ENCODE data around the gene ZC3H8.
"Not testable (repeated sequence)": the region's sequence is repeated elsewhere in the genome, so short reads cannot be mapped to it uniquely, and the experiment has no call there.

ZC3H8 gene

GRCh38 chr2:112254466-112255240 is at the start of gene ZC3H8:
TSS of gene ZC3H8 (minus strand) at chr2:112255042. CDS start at chr2:112254981, 61 bp downstream.
- peak; percentile 89 to 95 for DNase-seq (ENCODE audit: low read depth in 1 of 2, low spot score in 1 of 2)

GRCh38 chr2:112304298-112304941 is 49.6 kb upstream of the ZC3H8 start:
- DNase-seq (ENCODE audit: low read depth in 1 of 2, low spot score in 1 of 2): no peak

GRCh38 chr2:112301973-112302372 is 47.1 kb upstream of the ZC3H8 start:
- no peak for DNase-seq (ENCODE audit: low read depth in 1 of 2, low spot score in 1 of 2)

GRCh38 chr2:112301171-112301584 is 46.3 kb upstream of the ZC3H8 start:
- DNase-seq (ENCODE audit: low read depth in 1 of 2, low spot score in 1 of 2): no peak

- DNase-seq (ENCODE audit: low read depth in 1 of 2, low spot score in 1 of 2): no peak
These were observed 41.6 kb upstream of the ZC3H8 start for GRCh38 chr2:112296407-112296806.

- DNase-seq (ENCODE audit: low read depth in 1 of 2, low spot score in 1 of 2): no peak
These were observed 40.7 kb upstream of the ZC3H8 start for GRCh38 chr2:112295407-112296078.

GRCh38 chr2:112293636-112294401 is 39.0 kb upstream of the ZC3H8 start:
- DNase-seq (ENCODE audit: low read depth in 1 of 2, low spot score in 1 of 2): no peak

GRCh38 chr2:112290648-112291047 is 35.8 kb upstream of the ZC3H8 start:
- no peak for DNase-seq (ENCODE audit: low read depth in 1 of 2, low spot score in 1 of 2)

GRCh38 chr2:112290088-112290487 is 35.2 kb upstream of the ZC3H8 start:
- DNase-seq (ENCODE audit: low read depth in 1 of 2, low spot score in 1 of 2): no peak

GRCh38 chr2:112283535-112283934 is 28.7 kb upstream of the ZC3H8 start:
- DNase-seq (ENCODE audit: low read depth in 1 of 2, low spot score in 1 of 2): not testable (repeated sequence)

GRCh38 chr2:112282066-112282465 is 27.2 kb upstream of the ZC3H8 start:
- DNase-seq (ENCODE audit: low read depth in 1 of 2, low spot score in 1 of 2): not testable (repeated sequence)

- no peak for DNase-seq (ENCODE audit: low read depth in 1 of 2, low spot score in 1 of 2)
These were observed 22.9 kb upstream of the ZC3H8 start for GRCh38 chr2:112277596-112278220.

GRCh38 chr2:112276954-112277353 is 22.1 kb upstream of the ZC3H8 start:
- no peak for DNase-seq (ENCODE audit: low read depth in 1 of 2, low spot score in 1 of 2)

- peak; percentile 59 to 66 for DNase-seq (ENCODE audit: low read depth in 1 of 2, low spot score in 1 of 2)
These were observed 21.3 kb upstream of the ZC3H8 start for GRCh38 chr2:112275887-112276773.

GRCh38 chr2:112275311-112275886 is 20.6 kb upstream of the ZC3H8 start, which contains the start of gene ZC3H6:
TSS of gene ZC3H6 (plus strand) at chr2:112275597. CDS start at chr2:112275995, 398 bp downstream.
- peak; percentile 100 for DNase-seq (ENCODE audit: low read depth in 1 of 2, low spot score in 1 of 2)

GRCh38 chr2:112273349-112273748 is 18.5 kb upstream of the ZC3H8 start:
- no peak for DNase-seq (ENCODE audit: low read depth in 1 of 2, low spot score in 1 of 2)

GRCh38 chr2:112272669-112273068 is 17.8 kb upstream of the ZC3H8 start:
- DNase-seq (ENCODE audit: low read depth in 1 of 2, low spot score in 1 of 2): no peak

- no peak for DNase-seq (ENCODE audit: low read depth in 1 of 2, low spot score in 1 of 2)
These were observed 13.7 kb upstream of the ZC3H8 start for GRCh38 chr2:112268547-112268946.

GRCh38 chr2:112262876-112263275 is 8.0 kb upstream of the ZC3H8 start:
- DNase-seq (ENCODE audit: low read depth in 1 of 2, low spot score in 1 of 2): no peak

Data from activated T-helper 1 cell treated with anti-CD3 and anti-CD28 coated beads, Interleukin-2, amount 50 U/mL, for 16 hours (primary cell).